ENCODE data around the gene ISYNA1.

Gene ISYNA1

GRCh38 chr19:18466354-18466753 lies 28.4 kb upstream of the ISYNA1 start:
- DNase-seq, result no peak

GRCh38 chr19:18465964-18466339 lies 28.0 kb upstream of the ISYNA1 start:
- no peak for DNase-seq

- no peak for DNase-seq
These were observed 27.5 kb upstream of the ISYNA1 start for GRCh38 chr19:18465214-18465963.

- DNase-seq, result no peak
These were observed 26.7 kb upstream of the ISYNA1 start for GRCh38 chr19:18464646-18465045.

GRCh38 chr19:18461471-18461870 lies 23.5 kb upstream of the ISYNA1 start:
- no peak for DNase-seq

GRCh38 chr19:18460900-18461299 lies 23.0 kb upstream of the ISYNA1 start:
- DNase-seq, result no peak

- no peak for DNase-seq
These were observed 19.8 kb upstream of the ISYNA1 start for GRCh38 chr19:18457483-18458331.

- no peak for DNase-seq
These were observed 19.0 kb upstream of the ISYNA1 start for GRCh38 chr19:18456974-18457373.

- DNase-seq, result no peak
These were observed 18.3 kb upstream of the ISYNA1 start for GRCh38 chr19:18456279-18456678.

- DNase-seq, result no peak
These were observed 15.5 kb upstream of the ISYNA1 start for GRCh38 chr19:18453269-18454024.

GRCh38 chr19:18452386-18452785 lies 14.5 kb upstream of the ISYNA1 start:
- no peak for DNase-seq

- peak; percentile 95 for DNase-seq
These were observed 13.3 kb upstream of the ISYNA1 start for GRCh38 chr19:18450931-18451836.

- no peak for DNase-seq
These were observed 12.3 kb upstream of the ISYNA1 start for GRCh38 chr19:18450021-18450930.

- no peak for DNase-seq
These were observed 11.6 kb upstream of the ISYNA1 start for GRCh38 chr19:18449552-18449951.

- no peak for DNase-seq
These were observed 9.0 kb upstream of the ISYNA1 start for GRCh38 chr19:18446811-18447359.

GRCh38 chr19:18446145-18446810 lies 8.3 kb upstream of the ISYNA1 start:
- no peak for DNase-seq

- DNase-seq, result no peak
These were observed 7.5 kb upstream of the ISYNA1 start for GRCh38 chr19:18445262-18445948.

- no peak for DNase-seq
These were observed 6.6 kb upstream of the ISYNA1 start for GRCh38 chr19:18444513-18444912.

- no peak for DNase-seq
These were observed 5.9 kb upstream of the ISYNA1 start for GRCh38 chr19:18443831-18444230.

- no peak for DNase-seq
These were observed 5.5 kb upstream of the ISYNA1 start for GRCh38 chr19:18443406-18443805.
